B cell (primary cell): ENCODE data around the gene BRINP3.

Experiments
- CTCF ChIP-seq: fragments of 200-600 bp; IDR thresholded peaks from one replicate; pipeline ENCODE4 v1.8.0; 2022; ENCODE audit warnings: antibody characterized with exemption, mild to moderate bottlenecking
- EZH2 ChIP-seq: IDR thresholded peaks from 2 replicates; pipeline ENCODE4 v1.6.1; 2012; ENCODE audit warnings: borderline replicate concordance, low read depth, mild to moderate bottlenecking, moderate library complexity, low read length; ENCODE audit not compliant: insufficient read depth, poor library complexity, severe bottlenecking

- no peak for TF ChIP-seq CTCF
- TF ChIP-seq EZH2: no peak
Observed at GRCh38 chr1:190178827-190179226, 298.8 kb downstream of the BRINP3 start.
